ENCODE measurements around the gene LINC00632. TPM values are rescaled to one million over a fixed set of nuclear protein-coding genes. Genes with fewer than 3 reads are reported as not detected.

Gene LINC00632
- total RNA-seq, 1 donor from 2014 or later = 243 TPM

GRCh38 chrX:140821280-140821679, 111.7 kb downstream of the LINC00632 start:
- DNase-seq (ENCODE audit: low read depth, low spot score) = no peak
- Mint-ChIP-seq H3K27ac (ENCODE audit: unreplicated experiment) (no peak overlapping the region), H3K4me3 (no peak overlapping the region), H3K9me3 (peaks cover 2% of the 10 kb centered on the region), H3K27me3 (ENCODE audit: low read depth) (no peaks in the 10 kb centered on the region), H3K4me1 (no peaks in the 10 kb centered on the region), H3K36me3 (ENCODE audit: low read depth) (no peaks in the 10 kb centered on the region)
- TF ChIP-seq CTCF (conservative IDR thresholded peaks at IDR 0.05) = no peak

- no peaks in the 10 kb centered on the region for H3K27me3 Mint-ChIP-seq (ENCODE audit: low read depth)
- no peak for DNase-seq (ENCODE audit: low read depth, low spot score)
- no peak overlapping the region for H3K27ac Mint-ChIP-seq (ENCODE audit: unreplicated experiment)
- H3K4me3 Mint-ChIP-seq = no peak overlapping the region
- TF ChIP-seq CTCF (conservative IDR thresholded peaks at IDR 0.05) = no peak
- H3K4me1 Mint-ChIP-seq = no peaks in the 10 kb centered on the region
- H3K36me3 Mint-ChIP-seq (ENCODE audit: low read depth) = no peaks in the 10 kb centered on the region
- H3K9me3 Mint-ChIP-seq = peaks cover 2% of the 10 kb centered on the region
Observed at GRCh38 chrX:140822184-140822583, 112.6 kb downstream of the LINC00632 start.

GRCh38 chrX:140822861-140823260, 113.3 kb downstream of the LINC00632 start:
- Mint-ChIP-seq H3K27me3 (ENCODE audit: low read depth) (no peaks in the 10 kb centered on the region), H3K36me3 (ENCODE audit: low read depth) (no peaks in the 10 kb centered on the region), H3K4me1 (no peaks in the 10 kb centered on the region), H3K4me3 (no peak overlapping the region), H3K27ac (ENCODE audit: unreplicated experiment) (no peak overlapping the region), H3K9me3 (peaks cover 2% of the 10 kb centered on the region)
- no peak for TF ChIP-seq CTCF (conservative IDR thresholded peaks at IDR 0.05)
- DNase-seq (ENCODE audit: low read depth, low spot score) = no peak

GRCh38 chrX:140836874-140837273, 127.3 kb downstream of the LINC00632 start:
- Mint-ChIP-seq H3K27ac (ENCODE audit: unreplicated experiment) (no peak overlapping the region), H3K4me1 (no peaks in the 10 kb centered on the region), H3K27me3 (ENCODE audit: low read depth) (no peaks in the 10 kb centered on the region), H3K9me3 (peaks cover 4% of the 10 kb centered on the region), H3K4me3 (no peak overlapping the region), H3K36me3 (ENCODE audit: low read depth) (no peaks in the 10 kb centered on the region)
- TF ChIP-seq CTCF (conservative IDR thresholded peaks at IDR 0.05) = no peak
- DNase-seq (ENCODE audit: low read depth, low spot score) = no peak

Other genes starting within 250 kb of the LINC00632 start
- 201 and 205 TPM in 2 replicates for gene SOX3, start 204.7 kb upstream of the LINC00632 start, total RNA-seq